Activated CD4-positive, CD25-positive, alpha-beta regulatory T cell treated with anti-CD3 and anti-CD28 coated beads, Interleukin-2, amount 50 U/mL, for 72 hours (primary cell): ENCODE measurements around the gene SHC2.
A peak's percentile ranks its signal among the peaks of the same experiment; 100 is the strongest.
"Not testable (repeated sequence)": the region's sequence is repeated elsewhere in the genome, so short reads cannot be mapped to it uniquely, and the experiment has no call there.

ENCODE experiments used
- DNase-seq: peaks from one replicate; pipeline ENCODE4 v3.0.0; 2021

SHC2 gene

GRCh38 chr19:422213-422916, 38.5 kb downstream of the SHC2 start:
- DNase-seq, result no peak

- no peak for DNase-seq
These were observed 40.9 kb downstream of the SHC2 start for GRCh38 chr19:419721-420515.

- DNase-seq, result no peak
These were observed 41.8 kb downstream of the SHC2 start for GRCh38 chr19:418761-419671.

GRCh38 chr19:416416-416815, 44.4 kb downstream of the SHC2 start:
- no peak for DNase-seq

GRCh38 chr19:415292-415691, 45.5 kb downstream of the SHC2 start:
- DNase-seq, result no peak

- no peak for DNase-seq
These were observed 46.9 kb downstream of the SHC2 start for GRCh38 chr19:413756-414420.

- DNase-seq, result no peak
These were observed 48.2 kb downstream of the SHC2 start for GRCh38 chr19:412356-413355.

GRCh38 chr19:411723-412355, 49.0 kb downstream of the SHC2 start:
- DNase-seq, result no peak

GRCh38 chr19:411121-411722, 49.6 kb downstream of the SHC2 start:
- not testable (repeated sequence) for DNase-seq

GRCh38 chr19:410243-410781, 50.5 kb downstream of the SHC2 start:
- peak; percentile 23 for DNase-seq

- DNase-seq, result peak; percentile 31
These were observed 51.2 kb downstream of the SHC2 start for GRCh38 chr19:409516-410242.

- peak; percentile 37 for DNase-seq
These were observed 51.8 kb downstream of the SHC2 start, which contains the start of gene C2CD4C for GRCh38 chr19:408902-409515. Gene C2CD4C (minus strand): TSS chr19:409147. CDS start chr19:408361, 786 bp downstream.

GRCh38 chr19:408441-408901, 52.4 kb downstream of the SHC2 start:
- no peak for DNase-seq

GRCh38 chr19:407511-408440, 53.1 kb downstream of the SHC2 start:
- DNase-seq, result no peak

- no peak for DNase-seq
These were observed 53.8 kb downstream of the SHC2 start for GRCh38 chr19:406971-407510.

- no peak for DNase-seq
These were observed 54.6 kb downstream of the SHC2 start for GRCh38 chr19:406135-406781.
